ENCODE data around the gene CPA5. TPM values are rescaled to one million over a fixed set of nuclear protein-coding genes. Genes with fewer than 3 reads are reported as not detected.

Gene CPA5
- total RNA-seq, 2 donors from 2014 or later, result not detected

- ATAC-seq (no peak), DNase-seq (no peak)
- no peak for TF ChIP-seq CTCF (IDR thresholded peaks at IDR 0.05)
- TF ChIP-seq POLR2A (IDR thresholded peaks at IDR 0.05), result no peak
- intact Hi-C loops (cut with DNase I), result no loop called here
- Histone ChIP-seq H3K27ac (no peak overlapping the region), H3K9me3 (no peaks in the 10 kb centered on the region), H3K36me3 (replicated peaks in 1 of 2; ENCODE audit: insufficient read depth in 1 of 2, low read depth in 2 of 2) (no peaks in the 10 kb centered on the region), H3K27me3 (no peaks in the 10 kb centered on the region), H3K4me3 (no peak overlapping the region), H3K4me1 (peaks cover 34% of the 10 kb centered on the region)
- WGBS, 2 donors, result 90 to 95% methylated on average over 7 of the region's 7 CpGs
These were observed 17.1 kb downstream of the CPA5 start for GRCh38 chr7:130361681-130362080.

GRCh38 chr7:130362251-130362816 is 17.7 kb downstream of the CPA5 start:
- ATAC-seq (no peak), DNase-seq (no peak)
- WGBS, 2 donors, result 89 to 98% methylated on average over 9 to 10 of the region's 10 CpGs
- intact Hi-C loops (cut with DNase I), result no loop called here
- no peaks in the 10 kb centered on the region for H3K27me3 ChIP-seq
- H3K36me3 ChIP-seq (replicated peaks in 1 of 2; ENCODE audit: insufficient read depth in 1 of 2, low read depth in 2 of 2), result no peaks in the 10 kb centered on the region
- H3K4me1 ChIP-seq, result peaks cover 29% of the 10 kb centered on the region
- no peak overlapping the region for H3K4me3 ChIP-seq
- no peak overlapping the region for H3K27ac ChIP-seq
- no peaks in the 10 kb centered on the region for H3K9me3 ChIP-seq
- no peak for TF ChIP-seq CTCF (IDR thresholded peaks at IDR 0.05)
- no peak for TF ChIP-seq POLR2A (IDR thresholded peaks at IDR 0.05)

- H3K4me3 ChIP-seq, result no peak overlapping the region
- peak overlapping the region in 1 of 4 donors; percentile 59 for H3K27ac ChIP-seq
- H3K9me3 ChIP-seq, result no peaks in the 10 kb centered on the region
- peaks cover 29% of the 10 kb centered on the region for H3K4me1 ChIP-seq
- 80 to 82% methylated on average over 7 to 8 of the region's 8 CpGs for WGBS, 2 donors
- H3K36me3 ChIP-seq (replicated peaks in 1 of 2; ENCODE audit: insufficient read depth in 1 of 2, low read depth in 2 of 2), result no peaks in the 10 kb centered on the region
- intact Hi-C loops (cut with DNase I), result no loop called here
- DNase-seq, result peak in 2 of 4 donors; percentile 44 to 84
- no peaks in the 10 kb centered on the region for H3K27me3 ChIP-seq
- TF ChIP-seq POLR2A (IDR thresholded peaks at IDR 0.05) (no peak), CTCF (IDR thresholded peaks at IDR 0.05) (no peak)
- peak; percentile 37 for ATAC-seq
These were observed 18.6 kb downstream of the CPA5 start for GRCh38 chr7:130363026-130363847.

GRCh38 chr7:130364451-130364850 is 19.8 kb downstream of the CPA5 start:
- no peaks in the 10 kb centered on the region for H3K9me3 ChIP-seq
- no peak overlapping the region for H3K4me3 ChIP-seq
- peak overlapping the region; percentile 24 to 70 (median 58) for H3K27ac ChIP-seq
- ATAC-seq, result peak; percentile 35
- DNase-seq, result peak; percentile 44 to 66 (median 64)
- intact Hi-C loops (cut with DNase I), result no loop called here
- no peaks in the 10 kb centered on the region for H3K27me3 ChIP-seq
- no peaks in the 10 kb centered on the region for H3K36me3 ChIP-seq (replicated peaks in 1 of 2; ENCODE audit: insufficient read depth in 1 of 2, low read depth in 2 of 2)
- TF ChIP-seq POLR2A (IDR thresholded peaks at IDR 0.05) (no peak), CTCF (IDR thresholded peaks at IDR 0.05) (no peak)
- 52 to 68% methylated on average over 4 of the region's 4 CpGs for WGBS, 2 donors
- peaks cover 40% of the 10 kb centered on the region for H3K4me1 ChIP-seq

All from body of pancreas (tissue), 4 donors.